ENCODE data around the gene ARL2BP. TPM values are rescaled to one million over a fixed set of nuclear protein-coding genes. Genes with fewer than 3 reads are reported as not detected.

The ARL2BP gene
- polyA plus RNA-seq, 1 donor (not counting 4 experiments of a cell fraction or from before 2014, with no cell fraction given) = 98.0 TPM

- peaks cover 23% of the 10 kb centered on the region for H3K4me1 ChIP-seq (ENCODE audit: control insufficient read depth, extremely low read depth, insufficient read depth, low read length)
- no peak for DNase-seq (ENCODE audit: low read depth, low spot score)
- H3K9ac ChIP-seq (ENCODE audit: control insufficient read depth, extremely low read depth, insufficient read depth, low read length) = no peak overlapping the region
- H2AFZ ChIP-seq (ENCODE audit: control insufficient read depth, low read length) = no peak overlapping the region
- H3K36me3 ChIP-seq (ENCODE audit: control insufficient read depth in 2 of 2, extremely low read depth in 1 of 2, insufficient read depth in 2 of 2, low read length in 2 of 2) = peaks cover 23% of the 10 kb centered on the region in 2 experiments
- H3K4me3 ChIP-seq (ENCODE audit: control insufficient read depth in 2 of 3, extremely low read depth in 1 of 3, insufficient read depth in 2 of 3, low read depth in 1 of 3, low read length in 3 of 3) = no peak overlapping the region
- no peaks in the 10 kb centered on the region for H3K9me1 ChIP-seq (ENCODE audit: control insufficient read depth, extremely low read depth, insufficient read depth, low read length)
- no peak overlapping the region for H3K27ac ChIP-seq (ENCODE audit: control insufficient read depth, insufficient read depth, low read length)
- H3K27me3 ChIP-seq (ENCODE audit: control insufficient read depth, extremely low read depth, insufficient read depth, low read length) = no peaks in the 10 kb centered on the region
- peak; percentile 57 for FAIRE-seq
- dilution Hi-C loops (cut with MboI; ENCODE audit: extremely low pct_ligation_motif_present, low sequenced_read_pairs) = no loop called here
- no peak for TF ChIP-seq EZH2 (IDR thresholded peaks at IDR 0.05; ENCODE audit: low read length)
- TF ChIP-seq, protein P1, sequence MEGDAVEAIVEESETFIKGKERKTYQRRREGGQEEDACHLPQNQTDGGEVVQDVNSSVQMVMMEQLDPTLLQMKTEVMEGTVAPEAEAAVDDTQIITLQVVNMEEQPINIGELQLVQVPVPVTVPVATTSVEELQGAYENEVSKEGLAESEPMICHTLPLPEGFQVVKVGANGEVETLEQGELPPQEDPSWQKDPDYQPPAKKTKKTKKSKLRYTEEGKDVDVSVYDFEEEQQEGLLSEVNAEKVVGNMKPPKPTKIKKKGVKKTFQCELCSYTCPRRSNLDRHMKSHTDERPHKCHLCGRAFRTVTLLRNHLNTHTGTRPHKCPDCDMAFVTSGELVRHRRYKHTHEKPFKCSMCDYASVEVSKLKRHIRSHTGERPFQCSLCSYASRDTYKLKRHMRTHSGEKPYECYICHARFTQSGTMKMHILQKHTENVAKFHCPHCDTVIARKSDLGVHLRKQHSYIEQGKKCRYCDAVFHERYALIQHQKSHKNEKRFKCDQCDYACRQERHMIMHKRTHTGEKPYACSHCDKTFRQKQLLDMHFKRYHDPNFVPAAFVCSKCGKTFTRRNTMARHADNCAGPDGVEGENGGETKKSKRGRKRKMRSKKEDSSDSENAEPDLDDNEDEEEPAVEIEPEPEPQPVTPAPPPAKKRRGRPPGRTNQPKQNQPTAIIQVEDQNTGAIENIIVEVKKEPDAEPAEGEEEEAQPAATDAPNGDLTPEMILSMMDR (optimal IDR thresholded peaks at IDR 0.05 in 1 of 3, IDR thresholded peaks at IDR 0.05 in 1 of 3, conservative IDR thresholded peaks at IDR 0.05 in 1 of 3; ENCODE audit: extremely low read depth in 1 of 3, insufficient read depth in 2 of 3, low read length in 3 of 3) = no peak
- H3K4me2 ChIP-seq (ENCODE audit: control insufficient read depth, extremely low read depth, insufficient read depth, low read depth, low read length) = no peak overlapping the region
- no peaks in the 10 kb centered on the region for H3K9me3 ChIP-seq (ENCODE audit: control insufficient read depth, low read depth, low read length)
- H3K79me2 ChIP-seq (ENCODE audit: control insufficient read depth, insufficient read depth, low read length) = no peaks in the 10 kb centered on the region
- H4K20me1 ChIP-seq (ENCODE audit: control insufficient read depth, extremely low read depth, insufficient read depth, low read length) = no peaks in the 10 kb centered on the region
Observed at GRCh38 chr16:57252148-57252721, 7.2 kb downstream of the ARL2BP start.

DNA sequence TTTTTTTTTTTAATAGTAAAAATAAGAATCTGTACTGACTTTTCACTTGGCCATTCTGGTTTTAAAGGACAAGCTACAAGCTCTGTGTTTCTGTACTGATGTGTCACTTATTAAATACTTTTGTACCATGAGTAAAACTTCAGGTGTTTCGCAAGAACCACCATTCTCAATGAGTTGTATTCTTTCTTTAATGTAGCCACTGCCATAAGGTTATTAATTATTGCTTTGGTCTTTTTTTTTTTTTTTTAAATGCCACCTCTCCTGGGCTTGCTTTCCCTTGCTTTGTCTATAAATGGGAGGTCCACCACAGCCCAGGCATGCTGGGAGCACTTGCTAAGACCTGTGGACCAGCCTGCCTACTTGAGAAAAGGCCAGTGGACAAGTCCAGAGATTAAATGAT lies 8.4 kb downstream of the ARL2BP start:
- Histone ChIP-seq H3K9me3 (ENCODE audit: control insufficient read depth, low read depth, low read length) (no peaks in the 10 kb centered on the region), H3K27me3 (ENCODE audit: control insufficient read depth, extremely low read depth, insufficient read depth, low read length) (no peaks in the 10 kb centered on the region), H3K4me3 (ENCODE audit: control insufficient read depth in 2 of 3, extremely low read depth in 1 of 3, insufficient read depth in 2 of 3, low read depth in 1 of 3, low read length in 3 of 3) (no peak overlapping the region), H3K79me2 (ENCODE audit: control insufficient read depth, insufficient read depth, low read length) (no peaks in the 10 kb centered on the region), H2AFZ (ENCODE audit: control insufficient read depth, low read length) (no peak overlapping the region), H3K9me1 (ENCODE audit: control insufficient read depth, extremely low read depth, insufficient read depth, low read length) (no peaks in the 10 kb centered on the region), H3K27ac (ENCODE audit: control insufficient read depth, insufficient read depth, low read length) (no peak overlapping the region), H4K20me1 (ENCODE audit: control insufficient read depth, extremely low read depth, insufficient read depth, low read length) (no peaks in the 10 kb centered on the region), H3K4me2 (ENCODE audit: control insufficient read depth, extremely low read depth, insufficient read depth, low read depth, low read length) (no peak overlapping the region), H3K36me3 (ENCODE audit: control insufficient read depth in 2 of 2, extremely low read depth in 1 of 2, insufficient read depth in 2 of 2, low read length in 2 of 2) (peaks cover 19 to 23% of the 10 kb centered on the region in 2 experiments), H3K9ac (ENCODE audit: control insufficient read depth, extremely low read depth, insufficient read depth, low read length) (no peak overlapping the region), H3K4me1 (ENCODE audit: control insufficient read depth, extremely low read depth, insufficient read depth, low read length) (peaks cover 23% of the 10 kb centered on the region)
- TF ChIP-seq EZH2 (IDR thresholded peaks at IDR 0.05; ENCODE audit: low read length) = no peak
- TF ChIP-seq, protein P1 (optimal IDR thresholded peaks at IDR 0.05 in 1 of 3, IDR thresholded peaks at IDR 0.05 in 1 of 3, conservative IDR thresholded peaks at IDR 0.05 in 1 of 3; ENCODE audit: extremely low read depth in 1 of 3, insufficient read depth in 2 of 3, low read length in 3 of 3) = no peak
- dilution Hi-C loops (cut with MboI; ENCODE audit: extremely low pct_ligation_motif_present, low sequenced_read_pairs) = no loop called here
- FAIRE-seq (no peak), DNase-seq (ENCODE audit: low read depth, low spot score) (no peak)

Measured in keratinocyte (primary cell).